HG03039 (cell line): ENCODE results near the gene MGLL.

Experiments used
- ATAC-seq: cut with Tn5 transposase; IDR thresholded peaks from one replicate; pipeline ENCODE4 v1.9.1; 2021; ENCODE audit warnings: mild to moderate bottlenecking, moderate library complexity; ENCODE audit not compliant: unreplicated experiment

Gene MGLL

GRCh38 chr3:127761441-127761801 lies 60.9 kb downstream of the MGLL start:
- ATAC-seq = no peak

GRCh38 chr3:127760791-127761440 lies 61.4 kb downstream of the MGLL start:
- no peak for ATAC-seq

GRCh38 chr3:127760361-127760760 lies 62.0 kb downstream of the MGLL start:
- no peak for ATAC-seq

GRCh38 chr3:127759826-127760225 lies 62.5 kb downstream of the MGLL start:
- no peak for ATAC-seq

GRCh38 chr3:127758013-127758412 lies 64.3 kb downstream of the MGLL start:
- ATAC-seq = no peak

GRCh38 chr3:127755305-127755681 lies 67.0 kb downstream of the MGLL start:
- no peak for ATAC-seq

GRCh38 chr3:127754411-127755304 lies 67.7 kb downstream of the MGLL start:
- no peak for ATAC-seq

GRCh38 chr3:127753898-127754410 lies 68.4 kb downstream of the MGLL start:
- no peak for ATAC-seq

GRCh38 chr3:127753338-127753737 lies 69.0 kb downstream of the MGLL start:
- ATAC-seq = no peak

GRCh38 chr3:127751782-127752181 lies 70.5 kb downstream of the MGLL start:
- ATAC-seq = no peak

GRCh38 chr3:127751163-127751621 lies 71.1 kb downstream of the MGLL start:
- no peak for ATAC-seq

GRCh38 chr3:127750226-127751031 lies 71.9 kb downstream of the MGLL start:
- no peak for ATAC-seq

- no peak for ATAC-seq
These were observed 72.5 kb downstream of the MGLL start for GRCh38 chr3:127749787-127750225.

GRCh38 chr3:127749361-127749760 lies 73.0 kb downstream of the MGLL start:
- no peak for ATAC-seq

GRCh38 chr3:127748754-127749327 lies 73.5 kb downstream of the MGLL start:
- ATAC-seq = no peak

- ATAC-seq = no peak
These were observed 74.4 kb downstream of the MGLL start for GRCh38 chr3:127747751-127748521.

- no peak for ATAC-seq
These were observed 75.2 kb downstream of the MGLL start for GRCh38 chr3:127747066-127747465.

GRCh38 chr3:127746400-127747057 lies 75.8 kb downstream of the MGLL start:
- ATAC-seq = no peak

- no peak for ATAC-seq
These were observed 76.5 kb downstream of the MGLL start for GRCh38 chr3:127745656-127746399.
